ENCODE results near the gene MYDGF.

MYDGF gene

DNA sequence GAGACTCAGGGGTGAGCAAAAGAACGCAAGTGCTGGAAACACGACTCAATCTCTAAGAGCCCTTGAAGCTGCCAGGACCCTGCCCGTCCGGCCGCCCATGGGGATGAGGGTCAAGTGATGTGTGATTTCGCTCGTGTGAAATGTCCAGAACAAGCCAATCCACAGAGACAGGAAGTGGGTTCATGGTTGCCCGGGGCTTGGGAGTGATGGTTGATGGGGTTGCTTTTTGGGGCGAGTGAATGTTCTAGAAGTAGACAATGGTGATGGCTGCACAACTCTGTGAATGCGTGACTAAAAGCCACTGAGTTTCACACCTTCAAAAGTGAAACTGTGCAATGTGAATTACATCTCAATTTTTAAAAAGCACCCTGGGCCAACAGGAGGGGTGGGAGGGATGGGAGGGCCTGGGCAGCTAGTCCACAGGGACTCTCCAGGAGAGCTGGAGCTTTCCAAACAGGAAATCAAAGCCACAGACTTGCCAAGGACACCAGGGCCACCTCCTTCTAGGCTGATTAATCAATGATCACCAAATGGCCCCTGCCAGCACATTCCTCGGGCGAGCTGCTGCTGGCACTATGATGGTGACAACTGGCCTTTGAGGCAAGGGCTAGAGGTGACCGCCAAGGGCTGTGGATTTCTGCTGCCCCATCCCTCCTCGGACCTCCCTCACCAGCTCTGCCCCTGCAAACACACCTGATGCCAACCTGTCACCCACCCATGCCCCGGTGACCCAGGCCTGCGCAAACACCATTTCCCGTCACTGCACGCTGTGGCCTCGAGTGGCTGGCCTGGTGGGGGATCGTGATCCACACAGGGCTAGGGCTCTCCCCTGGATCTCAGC lies 39.5 kb upstream of the MYDGF start:
- Histone ChIP-seq H3K27ac (ENCODE audit: low read length) (no peak overlapping the region), H3K36me3 (ENCODE audit: insufficient read depth, low read depth, low read length) (peaks cover 53% of the 10 kb centered on the region), H3K9me3 (ENCODE audit: insufficient read depth, low read depth, low read length) (no peaks in the 10 kb centered on the region), H3K9ac (ENCODE audit: low read depth, low read length) (no peak overlapping the region), H3K27me3 (ENCODE audit: insufficient read depth, low read length) (no peaks in the 10 kb centered on the region), H3K4me3 (ENCODE audit: low read length) (no peak overlapping the region), H3K4me1 (ENCODE audit: insufficient read depth, low read length) (no peaks in the 10 kb centered on the region)

- H3K9me3 ChIP-seq (ENCODE audit: insufficient read depth, low read depth, low read length), result no peaks in the 10 kb centered on the region
- no peak overlapping the region for H3K4me3 ChIP-seq (ENCODE audit: low read length)
- no peaks in the 10 kb centered on the region for H3K4me1 ChIP-seq (ENCODE audit: insufficient read depth, low read length)
- peaks cover 59% of the 10 kb centered on the region for H3K36me3 ChIP-seq (ENCODE audit: insufficient read depth, low read depth, low read length)
- no peak overlapping the region for H3K27ac ChIP-seq (ENCODE audit: low read length)
- no peaks in the 10 kb centered on the region for H3K27me3 ChIP-seq (ENCODE audit: insufficient read depth, low read length)
- no peak overlapping the region for H3K9ac ChIP-seq (ENCODE audit: low read depth, low read length)
These were observed 38.0 kb upstream of the MYDGF start for GRCh38 chr19:4707956-4708650.

GRCh38 chr19:4707322-4707721 lies 37.2 kb upstream of the MYDGF start:
- no peak overlapping the region for H3K4me3 ChIP-seq (ENCODE audit: low read length)
- H3K27ac ChIP-seq (ENCODE audit: low read length), result no peak overlapping the region
- no peaks in the 10 kb centered on the region for H3K4me1 ChIP-seq (ENCODE audit: insufficient read depth, low read length)
- no peaks in the 10 kb centered on the region for H3K9me3 ChIP-seq (ENCODE audit: insufficient read depth, low read depth, low read length)
- no peaks in the 10 kb centered on the region for H3K27me3 ChIP-seq (ENCODE audit: insufficient read depth, low read length)
- peaks cover 58% of the 10 kb centered on the region for H3K36me3 ChIP-seq (ENCODE audit: insufficient read depth, low read depth, low read length)
- no peak overlapping the region for H3K9ac ChIP-seq (ENCODE audit: low read depth, low read length)

- no peaks in the 10 kb centered on the region for H3K27me3 ChIP-seq (ENCODE audit: insufficient read depth, low read length)
- H3K4me1 ChIP-seq (ENCODE audit: insufficient read depth, low read length), result no peaks in the 10 kb centered on the region
- H3K4me3 ChIP-seq (ENCODE audit: low read length), result no peak overlapping the region
- peaks cover 60% of the 10 kb centered on the region for H3K36me3 ChIP-seq (ENCODE audit: insufficient read depth, low read depth, low read length)
- no peak overlapping the region for H3K9ac ChIP-seq (ENCODE audit: low read depth, low read length)
- H3K27ac ChIP-seq (ENCODE audit: low read length), result no peak overlapping the region
- H3K9me3 ChIP-seq (ENCODE audit: insufficient read depth, low read depth, low read length), result no peaks in the 10 kb centered on the region
These were observed 35.4 kb upstream of the MYDGF start for GRCh38 chr19:4705413-4706131.

GRCh38 chr19:4704317-4704673 lies 34.2 kb upstream of the MYDGF start:
- H3K27ac ChIP-seq (ENCODE audit: low read length), result no peak overlapping the region
- H3K9me3 ChIP-seq (ENCODE audit: insufficient read depth, low read depth, low read length), result no peaks in the 10 kb centered on the region
- H3K4me1 ChIP-seq (ENCODE audit: insufficient read depth, low read length), result no peaks in the 10 kb centered on the region
- H3K9ac ChIP-seq (ENCODE audit: low read depth, low read length), result no peak overlapping the region
- no peaks in the 10 kb centered on the region for H3K27me3 ChIP-seq (ENCODE audit: insufficient read depth, low read length)
- peaks cover 60% of the 10 kb centered on the region for H3K36me3 ChIP-seq (ENCODE audit: insufficient read depth, low read depth, low read length)
- H3K4me3 ChIP-seq (ENCODE audit: low read length), result no peak overlapping the region

- Histone ChIP-seq H3K27me3 (ENCODE audit: insufficient read depth, low read length) (no peaks in the 10 kb centered on the region), H3K9ac (ENCODE audit: low read depth, low read length) (no peak overlapping the region), H3K4me3 (ENCODE audit: low read length) (no peak overlapping the region), H3K27ac (ENCODE audit: low read length) (no peak overlapping the region), H3K9me3 (ENCODE audit: insufficient read depth, low read depth, low read length) (no peaks in the 10 kb centered on the region), H3K4me1 (ENCODE audit: insufficient read depth, low read length) (no peaks in the 10 kb centered on the region), H3K36me3 (ENCODE audit: insufficient read depth, low read depth, low read length) (peaks cover 61% of the 10 kb centered on the region)
These were observed 33.7 kb upstream of the MYDGF start for GRCh38 chr19:4703671-4704316.

GRCh38 chr19:4702764-4703163 lies 32.6 kb upstream of the MYDGF start:
- no peak overlapping the region for H3K27ac ChIP-seq (ENCODE audit: low read length)

GRCh38 chr19:4701557-4701956 lies 31.4 kb upstream of the MYDGF start:
- Histone ChIP-seq H3K4me3 (ENCODE audit: low read length) (no peak overlapping the region), H3K27ac (ENCODE audit: low read length) (no peak overlapping the region), H3K9ac (ENCODE audit: low read depth, low read length) (no peak overlapping the region), H3K4me1 (ENCODE audit: insufficient read depth, low read length) (no peaks in the 10 kb centered on the region), H3K27me3 (ENCODE audit: insufficient read depth, low read length) (no peaks in the 10 kb centered on the region), H3K9me3 (ENCODE audit: insufficient read depth, low read depth, low read length) (no peaks in the 10 kb centered on the region), H3K36me3 (ENCODE audit: insufficient read depth, low read depth, low read length) (peaks cover 82% of the 10 kb centered on the region)

More at GRCh38 chr19:4702764-4703163, 32.6 kb upstream of the MYDGF start:
- Histone ChIP-seq H3K9ac (ENCODE audit: low read depth, low read length) (no peak overlapping the region), H3K4me3 (ENCODE audit: low read length) (no peak overlapping the region), H3K36me3 (ENCODE audit: insufficient read depth, low read depth, low read length) (peaks cover 70% of the 10 kb centered on the region), H3K9me3 (ENCODE audit: insufficient read depth, low read depth, low read length) (no peaks in the 10 kb centered on the region), H3K27me3 (ENCODE audit: insufficient read depth, low read length) (no peaks in the 10 kb centered on the region), H3K4me1 (ENCODE audit: insufficient read depth, low read length) (no peaks in the 10 kb centered on the region)

DNA sequence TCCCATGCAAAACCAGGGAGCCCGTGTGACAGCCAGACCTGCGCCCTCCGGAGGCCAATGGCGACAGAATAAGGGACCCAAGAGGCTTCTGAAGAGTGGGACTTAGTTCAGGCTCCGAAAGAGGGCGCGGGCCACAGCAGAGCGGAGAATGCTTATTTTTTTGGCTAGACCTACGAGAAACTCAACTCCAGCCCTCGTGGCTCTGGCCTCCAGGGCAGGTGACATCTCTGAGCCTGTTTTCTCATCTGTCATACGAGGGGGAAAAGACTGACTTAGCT lies 30.5 kb upstream of the MYDGF start:
- H3K36me3 ChIP-seq (ENCODE audit: insufficient read depth, low read depth, low read length), result peaks cover 84% of the 10 kb centered on the region

GRCh38 chr19:4699826-4700692 lies 29.9 kb upstream of the MYDGF start:
- Histone ChIP-seq H3K9ac (ENCODE audit: low read depth, low read length) (no peak overlapping the region), H3K27me3 (ENCODE audit: insufficient read depth, low read length) (no peaks in the 10 kb centered on the region), H3K4me1 (ENCODE audit: insufficient read depth, low read length) (no peaks in the 10 kb centered on the region), H3K27ac (ENCODE audit: low read length) (no peak overlapping the region), H3K36me3 (ENCODE audit: insufficient read depth, low read depth, low read length) (peaks cover 84% of the 10 kb centered on the region), H3K4me3 (ENCODE audit: low read length) (no peak overlapping the region), H3K9me3 (ENCODE audit: insufficient read depth, low read depth, low read length) (no peaks in the 10 kb centered on the region)

More for the DNA sequence above, 30.5 kb upstream of the MYDGF start:
- Histone ChIP-seq H3K4me3 (ENCODE audit: low read length) (no peak overlapping the region), H3K27ac (ENCODE audit: low read length) (no peak overlapping the region), H3K4me1 (ENCODE audit: insufficient read depth, low read length) (no peaks in the 10 kb centered on the region), H3K27me3 (ENCODE audit: insufficient read depth, low read length) (no peaks in the 10 kb centered on the region), H3K9ac (ENCODE audit: low read depth, low read length) (no peak overlapping the region), H3K9me3 (ENCODE audit: insufficient read depth, low read depth, low read length) (no peaks in the 10 kb centered on the region)

GRCh38 chr19:4697304-4697703 lies 27.2 kb upstream of the MYDGF start:
- H3K9me3 ChIP-seq (ENCODE audit: insufficient read depth, low read depth, low read length), result no peaks in the 10 kb centered on the region
- peaks cover 92% of the 10 kb centered on the region for H3K36me3 ChIP-seq (ENCODE audit: insufficient read depth, low read depth, low read length)
- H3K4me3 ChIP-seq (ENCODE audit: low read length), result no peak overlapping the region
- H3K9ac ChIP-seq (ENCODE audit: low read depth, low read length), result no peak overlapping the region
- no peaks in the 10 kb centered on the region for H3K4me1 ChIP-seq (ENCODE audit: insufficient read depth, low read length)
- H3K27me3 ChIP-seq (ENCODE audit: insufficient read depth, low read length), result no peaks in the 10 kb centered on the region
- H3K27ac ChIP-seq (ENCODE audit: low read length), result no peak overlapping the region
